HG02943 (cell line): ENCODE data around the gene SLC34A2.
"Not testable (repeated sequence)": the region's sequence is repeated elsewhere in the genome, so short reads cannot be mapped to it uniquely, and the experiment has no call there.

ENCODE experiments used
- ATAC-seq: cut with Tn5 transposase; IDR thresholded peaks from one replicate; pipeline ENCODE4 v1.9.1; 2021; ENCODE audit warnings: mild to moderate bottlenecking, low read depth, moderate library complexity; ENCODE audit not compliant: unreplicated experiment

Gene SLC34A2, protein sequence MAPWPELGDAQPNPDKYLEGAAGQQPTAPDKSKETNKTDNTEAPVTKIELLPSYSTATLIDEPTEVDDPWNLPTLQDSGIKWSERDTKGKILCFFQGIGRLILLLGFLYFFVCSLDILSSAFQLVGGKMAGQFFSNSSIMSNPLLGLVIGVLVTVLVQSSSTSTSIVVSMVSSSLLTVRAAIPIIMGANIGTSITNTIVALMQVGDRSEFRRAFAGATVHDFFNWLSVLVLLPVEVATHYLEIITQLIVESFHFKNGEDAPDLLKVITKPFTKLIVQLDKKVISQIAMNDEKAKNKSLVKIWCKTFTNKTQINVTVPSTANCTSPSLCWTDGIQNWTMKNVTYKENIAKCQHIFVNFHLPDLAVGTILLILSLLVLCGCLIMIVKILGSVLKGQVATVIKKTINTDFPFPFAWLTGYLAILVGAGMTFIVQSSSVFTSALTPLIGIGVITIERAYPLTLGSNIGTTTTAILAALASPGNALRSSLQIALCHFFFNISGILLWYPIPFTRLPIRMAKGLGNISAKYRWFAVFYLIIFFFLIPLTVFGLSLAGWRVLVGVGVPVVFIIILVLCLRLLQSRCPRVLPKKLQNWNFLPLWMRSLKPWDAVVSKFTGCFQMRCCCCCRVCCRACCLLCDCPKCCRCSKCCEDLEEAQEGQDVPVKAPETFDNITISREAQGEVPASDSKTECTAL

DNA sequence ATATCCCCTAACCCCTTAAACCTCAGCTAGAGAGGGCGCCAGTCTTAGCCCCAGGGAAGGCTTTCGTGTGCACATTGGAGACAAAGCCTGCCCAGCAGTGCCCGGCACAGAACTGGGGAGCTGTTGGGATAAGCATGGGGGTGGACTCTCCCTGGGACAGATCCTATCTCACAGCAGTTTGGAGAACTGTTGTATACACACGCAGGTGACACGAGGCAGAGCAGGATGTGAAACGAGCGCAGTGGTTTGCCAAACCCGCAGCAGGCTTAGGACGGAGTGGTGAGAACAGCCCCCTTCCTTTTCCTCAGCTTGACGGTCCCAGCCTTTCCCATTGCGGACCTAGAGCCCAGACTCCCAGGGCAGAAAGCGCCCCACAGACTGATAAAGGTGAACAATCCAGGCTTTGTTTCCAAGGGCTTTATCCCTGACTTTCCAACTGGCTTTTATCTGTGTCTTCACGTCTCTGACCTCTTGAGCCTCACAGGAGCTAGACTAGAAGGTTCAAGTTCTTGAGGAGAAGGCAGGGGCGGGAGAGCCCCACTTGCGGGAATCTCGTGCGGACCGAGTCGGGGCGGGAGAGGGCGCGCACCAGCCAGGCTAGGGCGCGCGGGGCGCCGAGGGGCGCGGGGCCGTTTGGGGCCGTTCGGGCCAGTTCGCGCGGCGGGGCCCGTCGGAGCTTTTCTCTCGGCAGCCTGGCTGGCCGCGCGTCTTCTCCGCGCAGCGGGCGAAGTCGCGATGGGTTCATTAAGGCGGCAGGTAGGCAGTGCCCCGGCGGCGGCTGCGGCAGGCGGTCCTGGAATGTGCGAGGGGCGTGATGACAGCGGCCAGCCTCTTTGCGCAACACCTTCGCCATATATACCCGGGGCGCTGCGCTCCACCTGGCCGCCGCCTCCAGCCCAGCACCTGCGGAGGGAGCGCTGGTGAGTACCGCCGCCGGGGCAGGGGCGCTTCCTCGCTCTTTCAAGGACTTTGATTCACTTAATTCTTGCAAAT, at the start of gene SLC34A2:
Gene SLC34A2, plus strand, starts transcription at position 881 of the 993 bp plus-strand sequence. CDS start 6,650 bp downstream, outside the sequence.
- ATAC-seq: no peak

DNA sequence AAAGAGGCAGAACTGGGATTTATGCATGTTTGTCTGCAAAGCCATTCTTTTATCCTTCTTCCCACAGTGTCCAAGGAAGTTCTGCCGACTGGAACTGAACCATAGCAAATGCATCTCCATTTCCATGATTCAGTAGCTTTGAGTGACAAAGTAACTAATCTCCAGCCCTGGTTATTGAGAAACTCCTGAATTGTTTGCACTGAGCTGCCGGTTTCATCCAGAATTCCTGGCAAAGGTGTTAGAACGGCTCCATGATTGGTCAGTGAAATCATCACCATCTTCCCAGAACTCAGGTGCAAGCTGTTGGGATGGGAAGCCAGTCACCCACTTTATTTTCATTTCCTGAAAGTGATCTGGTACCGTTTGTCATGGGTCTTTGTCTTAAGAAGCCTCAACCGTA, 47.0 kb upstream of the SLC34A2 start:
- no peak for ATAC-seq

DNA sequence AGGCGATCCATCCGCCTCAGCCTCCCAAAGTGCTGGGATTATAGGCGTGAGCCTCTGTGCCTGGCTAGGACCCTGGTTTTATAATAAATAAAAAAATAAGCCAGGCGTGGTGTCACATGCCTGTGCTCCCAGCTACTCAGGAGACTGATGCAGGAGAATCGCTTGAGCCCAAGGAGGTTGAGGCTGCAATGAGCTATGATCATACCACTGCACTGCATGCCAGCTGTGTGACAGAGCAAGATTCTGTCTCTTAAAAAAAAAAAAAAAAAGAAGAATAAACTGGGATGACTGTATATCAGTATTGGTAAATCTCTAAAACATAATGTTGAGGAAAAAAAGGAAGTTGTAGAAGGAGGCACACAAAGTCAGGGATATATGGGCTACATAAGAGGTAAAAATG, 45.7 kb upstream of the SLC34A2 start:
- no peak for ATAC-seq

DNA sequence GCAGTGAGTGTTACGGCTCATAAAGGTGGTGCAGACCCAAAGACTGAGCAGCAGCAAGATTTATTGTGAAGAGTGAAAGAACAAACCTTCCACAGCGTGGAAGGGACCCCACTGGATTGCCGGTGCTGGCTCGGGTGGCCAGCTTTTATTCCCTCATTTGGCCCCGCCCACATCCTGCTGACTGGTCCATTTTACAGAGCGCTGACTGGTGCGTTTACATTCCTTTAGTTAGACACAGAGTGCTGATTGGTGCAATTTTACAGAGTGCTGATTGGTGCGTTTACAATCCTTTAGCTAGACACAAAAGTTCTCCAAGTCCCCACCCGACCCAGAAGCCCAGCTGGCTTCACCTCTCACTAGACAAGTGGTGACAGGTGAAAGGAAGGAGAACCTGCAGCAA, 42.0 kb upstream of the SLC34A2 start:
- not testable (repeated sequence) for ATAC-seq

DNA sequence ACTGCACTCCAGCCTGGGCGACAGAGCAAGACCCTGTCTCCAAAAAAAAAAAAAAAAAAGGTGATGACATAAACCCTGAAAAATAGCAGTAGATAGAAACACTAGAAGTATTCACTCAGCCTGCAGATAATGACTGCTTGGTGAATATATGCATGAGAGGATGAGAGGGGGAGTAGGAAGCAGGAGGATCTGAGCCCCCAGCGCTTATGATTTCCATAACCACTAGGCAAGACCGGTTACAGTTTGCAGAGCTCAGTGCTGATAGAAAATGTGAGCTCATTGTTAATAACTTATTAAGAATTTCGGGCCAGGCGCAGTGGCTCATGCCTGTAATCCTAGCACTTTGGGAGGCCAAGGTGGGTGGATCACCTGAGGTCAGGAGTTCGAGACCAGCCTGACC, 40.8 kb upstream of the SLC34A2 start:
- ATAC-seq: no peak

DNA sequence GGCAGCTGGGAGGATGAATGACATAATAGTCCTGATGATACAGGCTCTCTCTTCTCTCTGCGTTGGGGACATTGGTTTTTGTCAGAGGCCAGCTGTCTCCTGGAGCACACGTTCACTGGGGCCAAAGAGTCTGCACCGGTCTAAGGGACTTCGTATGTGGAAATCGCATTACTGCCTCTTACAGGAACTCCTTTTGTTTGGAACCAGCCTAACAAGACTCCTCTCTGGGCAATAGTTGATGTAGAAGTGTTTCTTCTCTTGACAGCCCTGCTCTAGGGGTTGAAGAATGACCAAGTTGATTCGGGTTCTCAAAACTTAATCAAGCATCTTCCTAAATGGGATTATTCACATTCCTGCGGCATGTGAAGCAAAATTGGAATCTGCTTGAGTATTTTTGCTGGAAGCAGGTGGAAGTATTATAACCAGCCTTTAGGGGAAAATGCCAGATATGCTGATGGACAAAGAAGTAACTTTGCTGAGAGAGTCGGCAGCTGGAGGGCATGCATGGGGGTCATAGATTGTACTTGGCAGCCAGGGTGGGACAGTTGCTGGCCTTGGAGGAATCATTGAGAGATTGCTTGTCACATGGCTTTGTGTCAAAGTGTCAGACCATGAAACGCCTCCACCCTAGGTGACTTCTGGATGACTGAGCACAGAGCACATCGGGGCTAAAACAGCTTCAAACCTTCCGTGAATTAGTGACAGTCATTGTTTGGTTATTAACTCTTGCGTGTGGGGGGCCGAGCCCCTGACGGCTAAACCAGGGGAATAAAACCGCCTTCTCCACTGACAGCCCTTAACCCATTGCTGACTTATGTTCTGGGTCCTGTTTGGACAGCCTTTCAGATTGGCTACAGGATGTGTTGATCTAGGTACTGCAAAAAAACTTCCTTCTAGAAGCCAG, 34.4 kb upstream of the SLC34A2 start:
- no peak for ATAC-seq

DNA sequence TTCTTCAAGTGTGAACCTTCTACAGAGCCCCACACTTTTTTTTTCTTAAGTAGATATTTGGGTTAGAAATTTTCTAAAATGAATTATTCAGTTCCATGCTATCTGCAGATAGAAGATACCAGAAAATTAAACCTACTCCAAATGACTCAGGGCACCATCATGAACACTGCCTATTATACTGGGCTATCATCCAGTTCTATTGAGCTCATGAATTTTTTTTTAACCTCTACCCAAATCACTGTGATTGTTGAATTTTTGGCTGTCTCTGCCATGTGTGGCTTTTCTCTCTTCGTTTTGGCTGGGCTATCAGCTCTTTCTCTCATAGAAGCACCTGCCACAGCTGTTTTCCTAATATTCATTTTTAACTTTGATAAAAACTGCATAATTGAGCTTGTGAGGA, 31.0 kb upstream of the SLC34A2 start:
- no peak for ATAC-seq

DNA sequence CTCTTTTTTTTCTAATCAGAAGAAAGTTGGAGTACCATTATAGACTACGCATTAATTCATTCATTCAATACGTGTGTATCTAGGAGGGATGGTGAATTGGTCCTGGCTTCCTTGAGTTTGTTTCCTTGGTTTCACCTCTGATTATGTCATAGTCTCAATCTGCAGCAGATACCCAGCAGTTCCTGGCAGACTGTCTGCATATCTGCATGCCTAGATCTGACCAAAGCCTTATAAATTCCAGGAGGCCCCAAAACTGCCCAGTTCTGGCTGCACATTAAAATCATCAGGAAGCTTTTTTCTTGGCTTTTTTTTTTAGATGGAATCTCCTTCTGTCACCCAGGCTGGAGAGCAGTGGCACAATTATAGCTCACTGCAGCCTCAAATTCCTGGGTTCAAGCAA, 27.2 kb upstream of the SLC34A2 start:
- ATAC-seq: no peak

DNA sequence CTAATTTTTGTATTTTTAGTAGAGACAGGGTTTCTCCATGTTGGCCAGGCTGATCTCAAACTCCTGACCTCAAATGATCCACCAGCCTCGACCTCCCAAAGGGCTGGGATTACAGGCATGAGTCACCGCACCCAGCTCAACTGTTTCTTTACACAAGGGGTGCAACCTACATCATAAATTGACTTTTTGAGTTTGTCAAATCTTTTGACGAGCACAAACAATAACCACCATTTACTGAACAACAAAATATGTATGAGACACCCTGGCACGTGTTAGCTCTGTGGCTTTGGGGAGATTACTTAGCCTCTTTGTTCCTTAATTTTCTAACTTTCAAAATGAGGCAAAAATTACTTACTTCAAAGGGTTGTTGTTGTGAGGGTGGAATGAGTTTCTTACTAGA, 23.5 kb upstream of the SLC34A2 start:
- no peak for ATAC-seq

DNA sequence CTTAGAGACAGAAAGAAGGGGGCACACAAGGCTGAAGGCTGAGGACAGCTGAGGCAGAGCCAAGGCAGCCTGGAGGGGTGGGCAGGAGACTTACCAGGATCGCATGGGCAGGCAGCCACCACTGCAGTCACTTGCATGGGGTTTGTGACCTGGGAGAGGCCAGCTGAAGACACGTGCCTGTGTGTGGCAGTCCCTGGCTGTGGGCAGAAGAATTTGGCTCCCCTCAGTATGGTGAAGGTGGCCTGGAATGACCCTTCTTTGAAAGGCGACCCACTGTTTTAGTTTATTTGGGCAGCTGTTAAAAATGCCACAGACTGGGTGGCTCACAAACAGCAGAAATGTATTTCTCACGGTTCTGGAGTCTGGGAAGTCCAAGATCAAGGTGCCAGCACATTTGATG, 22.1 kb upstream of the SLC34A2 start:
- no peak for ATAC-seq

DNA sequence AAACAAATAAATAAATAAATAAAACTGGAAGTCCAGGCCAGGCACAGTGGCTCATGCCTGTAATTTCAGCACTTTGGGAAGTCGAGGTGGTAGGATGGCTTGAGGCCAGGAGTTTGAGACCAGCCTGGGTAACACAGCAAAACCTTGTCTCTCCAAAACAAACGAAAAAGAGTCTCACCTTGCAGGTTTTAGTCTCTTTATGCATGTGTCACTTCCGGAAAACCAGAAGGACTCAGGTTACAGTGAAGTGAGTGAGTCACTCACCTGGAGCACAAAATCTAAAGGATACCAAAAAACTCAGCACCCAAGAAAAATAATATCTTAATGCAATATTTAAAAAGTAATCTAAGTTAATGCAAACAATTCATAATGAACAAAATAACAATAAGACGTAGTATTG, 20.1 kb upstream of the SLC34A2 start:
- ATAC-seq: no peak

DNA sequence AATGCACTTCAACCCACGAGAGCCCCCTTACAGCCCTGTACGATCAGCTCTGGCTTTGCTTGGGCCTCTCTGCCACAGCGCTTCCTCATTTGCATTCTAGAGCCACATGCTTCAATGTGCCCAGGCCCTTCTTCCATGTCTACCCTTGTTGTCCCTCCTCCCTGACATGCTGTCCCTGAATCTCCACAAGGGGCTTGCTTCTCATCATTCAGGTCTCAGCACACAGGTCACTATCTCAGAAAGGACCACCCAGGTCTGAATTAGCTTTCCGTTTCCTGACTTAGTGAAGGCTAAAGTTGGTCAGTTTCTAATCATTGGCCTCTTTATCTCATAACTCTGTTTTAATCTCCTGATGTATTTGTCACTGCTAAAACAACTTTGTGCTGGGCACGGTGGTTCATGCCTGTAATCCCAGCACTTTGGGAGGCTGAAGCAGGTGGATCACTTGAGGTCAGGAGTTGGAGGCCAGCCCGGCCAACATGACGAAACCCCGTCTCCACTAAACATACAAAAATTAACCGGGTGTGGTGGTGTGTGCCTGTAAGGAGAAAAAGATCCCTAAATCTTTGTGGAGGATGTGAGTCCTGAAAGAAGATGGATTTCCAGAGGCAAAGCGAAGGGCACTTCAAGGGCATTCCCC, 17.9 kb upstream of the SLC34A2 start:
- ATAC-seq: no peak

DNA sequence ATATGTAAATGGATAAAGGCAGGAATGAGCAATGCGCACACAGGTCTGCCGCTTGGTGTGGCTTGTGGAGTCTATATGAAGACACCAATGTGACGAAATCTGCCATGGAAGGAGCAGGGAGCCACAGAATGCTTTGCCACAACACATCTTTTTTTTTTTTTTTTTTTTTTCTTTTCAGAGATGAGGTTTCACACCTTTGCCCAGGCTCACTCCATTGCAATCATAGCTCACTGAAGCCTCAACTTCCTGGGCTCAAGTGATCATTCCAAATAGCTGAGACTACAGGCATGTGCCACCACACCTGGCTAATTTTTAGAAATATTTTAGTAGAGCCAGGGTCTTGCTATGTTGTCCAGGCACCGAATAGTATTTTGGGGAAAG, 17.4 kb upstream of the SLC34A2 start:
- ATAC-seq: no peak

DNA sequence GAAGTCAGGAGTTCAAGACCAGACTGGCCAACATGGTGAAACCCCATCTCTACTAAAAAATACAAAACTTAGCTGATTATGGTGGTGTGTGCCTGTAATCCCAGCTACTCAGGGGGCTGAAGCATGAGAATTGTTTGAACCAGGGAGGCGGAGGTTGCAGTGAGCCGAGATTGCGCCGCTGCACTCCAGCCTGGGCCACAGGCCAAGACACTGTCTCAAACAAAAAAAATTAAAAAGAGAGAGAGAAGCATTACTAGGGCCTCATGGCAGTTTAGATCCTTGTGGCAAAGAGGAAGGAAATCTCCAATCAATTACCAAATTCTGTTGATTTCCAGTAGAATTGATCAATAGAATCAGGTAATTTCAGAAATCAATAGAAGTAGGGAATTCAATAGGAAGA, 16.8 kb upstream of the SLC34A2 start:
- ATAC-seq: no peak

DNA sequence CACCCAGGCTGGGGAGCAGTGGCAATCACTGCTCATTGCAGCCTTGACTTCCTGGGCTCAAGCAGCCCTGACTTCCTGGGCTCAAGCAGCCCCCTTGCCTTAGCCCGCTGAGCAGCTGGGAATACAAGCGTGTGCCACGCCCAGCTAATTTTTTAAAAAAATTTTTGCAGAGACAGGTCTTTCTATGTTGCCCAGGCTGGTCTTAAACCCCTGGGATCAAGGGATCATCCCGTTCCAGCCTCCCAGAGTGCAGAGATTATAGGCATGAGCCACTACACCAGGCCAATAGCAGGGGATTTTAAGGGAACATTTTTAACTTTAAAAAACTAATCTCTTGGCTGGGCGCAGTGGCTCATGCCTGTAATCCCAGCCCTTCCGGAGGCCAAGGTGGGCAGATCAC, 5.3 kb upstream of the SLC34A2 start:
- no peak for ATAC-seq

DNA sequence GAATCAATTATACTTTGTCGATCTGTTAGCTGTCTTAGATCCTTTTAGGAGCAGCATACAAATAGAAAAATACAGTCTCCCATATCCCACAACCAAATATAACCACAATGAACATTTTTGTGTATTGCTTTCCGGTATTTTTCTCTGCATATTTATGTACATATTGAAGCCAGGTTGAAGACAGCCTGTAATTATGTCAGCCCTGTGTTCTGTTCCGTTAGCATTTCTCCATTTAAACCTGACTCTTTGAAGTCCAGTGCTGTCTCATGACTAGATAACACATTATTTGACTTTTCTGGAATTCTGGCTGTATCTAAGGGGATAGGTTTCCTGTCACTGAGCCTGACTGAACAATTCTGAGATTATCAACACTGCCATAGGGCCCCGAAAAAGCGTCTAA, 4.0 kb upstream of the SLC34A2 start:
- no peak for ATAC-seq

DNA sequence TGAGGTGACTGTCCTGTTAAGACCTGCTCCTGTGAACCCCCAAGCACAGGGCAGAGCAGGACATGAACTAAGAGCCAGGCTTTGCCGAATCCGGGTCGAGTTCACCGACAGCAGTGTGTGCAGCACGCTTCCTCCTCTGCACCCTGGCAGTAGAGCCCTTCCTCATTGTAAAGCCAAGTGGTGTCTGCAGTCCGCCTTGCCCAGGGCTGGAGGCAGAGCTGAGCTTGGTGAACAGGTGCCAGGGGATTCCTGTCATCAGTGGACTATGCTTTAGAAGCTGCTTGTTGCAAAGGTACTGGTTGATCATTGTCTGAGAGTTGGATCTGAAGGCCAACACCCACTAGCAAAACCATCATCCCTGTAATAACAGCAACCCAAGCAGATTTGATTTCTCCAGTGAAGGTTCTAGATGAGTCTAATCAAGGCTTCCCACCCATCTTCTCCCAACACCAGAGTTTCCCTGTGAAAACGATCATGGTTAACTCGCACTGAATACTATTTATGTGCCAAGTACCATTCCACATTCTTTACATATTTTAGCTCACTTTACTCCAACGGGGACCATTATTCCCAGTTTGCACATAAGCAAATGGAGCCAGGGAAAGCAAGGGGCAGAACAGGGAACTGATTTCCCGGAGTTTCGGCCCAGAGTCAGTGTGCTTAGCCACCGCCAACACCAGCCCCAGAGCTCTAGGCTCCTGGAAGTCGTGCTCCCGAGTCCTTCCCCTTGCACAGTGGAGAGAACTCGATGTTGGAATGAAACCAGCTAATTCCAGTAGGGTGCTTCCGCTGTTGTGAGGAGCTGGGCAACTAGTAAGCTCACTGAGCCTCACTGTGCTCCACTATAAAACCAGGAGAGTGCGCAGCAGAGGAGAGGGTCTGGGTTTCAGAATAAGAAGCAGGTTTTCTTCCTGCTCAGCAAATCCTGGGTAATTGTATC, 1.4 kb upstream of the SLC34A2 start:
- ATAC-seq: no peak

DNA sequence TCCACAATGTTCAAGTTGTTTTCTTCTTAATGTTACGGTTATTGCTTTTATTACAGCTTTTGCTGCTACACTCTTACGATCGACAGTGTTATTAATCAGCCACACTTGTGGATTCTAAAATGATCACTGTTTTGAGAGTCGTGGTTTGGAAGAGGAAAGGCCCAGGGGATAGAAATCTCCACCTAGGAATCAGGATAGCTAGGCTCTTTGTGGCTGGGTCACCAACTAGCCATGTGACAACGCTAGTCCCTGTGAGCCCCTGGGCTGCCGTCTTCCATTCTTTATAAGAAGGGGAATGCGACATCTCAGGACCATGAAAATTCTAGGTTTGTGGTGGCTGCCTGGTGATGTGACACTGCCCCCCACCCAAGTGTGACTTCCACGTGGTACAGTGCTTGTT, 380 bp downstream of the SLC34A2 start:
- no peak for ATAC-seq
